GM18505 (cell line): Measurements from ENCODE around the gene ZNF385A.
A peak's percentile ranks its signal among the peaks of the same experiment; 100 is the strongest.
"Not testable (repeated sequence)": the region's sequence is repeated elsewhere in the genome, so short reads cannot be mapped to it uniquely, and the experiment has no call there.

Source experiments
- ATAC-seq: cut with Tn5 transposase; IDR thresholded peaks from one replicate; pipeline ENCODE4 v1.9.1; 2021; ENCODE audit not compliant: unreplicated experiment
- POLR2A ChIP-seq: IDR thresholded peaks from 4 replicates; pipeline ENCODE4 v1.6.1; 2011; ENCODE audit warnings: borderline replicate concordance; ENCODE audit not compliant: insufficient read depth, insufficient read length; ENCODE audit errors: extremely low read depth

ZNF385A gene

DNA sequence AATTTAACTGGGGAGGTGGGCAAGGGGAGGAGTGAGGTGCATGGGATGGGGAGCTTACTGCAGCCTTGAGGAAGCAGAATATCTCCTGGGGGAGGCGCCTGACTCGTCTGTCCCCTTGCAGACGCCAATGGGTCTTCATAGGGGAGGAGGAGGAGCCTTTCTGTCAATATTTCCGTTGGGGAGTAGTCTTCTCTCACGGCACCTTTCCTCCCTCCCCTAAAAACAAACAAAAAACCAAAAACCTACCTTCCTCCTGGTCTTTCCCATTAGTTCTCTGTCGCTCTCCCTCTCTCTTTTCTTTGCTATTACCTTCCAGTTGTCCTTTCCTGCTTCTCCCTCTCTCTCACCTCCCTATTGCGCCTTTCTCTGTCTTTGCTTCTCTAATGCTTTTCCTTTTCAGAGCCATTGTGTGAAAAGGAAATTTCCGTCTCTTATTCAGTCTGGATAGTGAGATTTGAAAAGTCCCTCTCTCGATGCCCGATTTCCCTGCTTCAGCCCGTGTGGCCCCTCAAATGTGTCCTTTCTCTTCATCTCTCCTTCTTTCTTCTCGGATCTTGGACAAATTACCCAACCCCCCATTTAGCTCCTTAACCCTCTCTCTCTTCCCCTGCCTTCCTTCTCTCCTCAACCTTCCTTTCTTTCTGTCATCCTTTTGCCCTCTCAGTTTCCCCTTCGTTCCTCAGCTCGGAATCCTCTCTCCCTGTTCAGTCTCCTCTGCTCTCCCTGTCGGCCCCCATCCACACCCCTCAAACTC, 26.2 kb downstream of the ZNF385A start:
- no peak for ATAC-seq
- TF ChIP-seq POLR2A = peak; percentile 59

DNA sequence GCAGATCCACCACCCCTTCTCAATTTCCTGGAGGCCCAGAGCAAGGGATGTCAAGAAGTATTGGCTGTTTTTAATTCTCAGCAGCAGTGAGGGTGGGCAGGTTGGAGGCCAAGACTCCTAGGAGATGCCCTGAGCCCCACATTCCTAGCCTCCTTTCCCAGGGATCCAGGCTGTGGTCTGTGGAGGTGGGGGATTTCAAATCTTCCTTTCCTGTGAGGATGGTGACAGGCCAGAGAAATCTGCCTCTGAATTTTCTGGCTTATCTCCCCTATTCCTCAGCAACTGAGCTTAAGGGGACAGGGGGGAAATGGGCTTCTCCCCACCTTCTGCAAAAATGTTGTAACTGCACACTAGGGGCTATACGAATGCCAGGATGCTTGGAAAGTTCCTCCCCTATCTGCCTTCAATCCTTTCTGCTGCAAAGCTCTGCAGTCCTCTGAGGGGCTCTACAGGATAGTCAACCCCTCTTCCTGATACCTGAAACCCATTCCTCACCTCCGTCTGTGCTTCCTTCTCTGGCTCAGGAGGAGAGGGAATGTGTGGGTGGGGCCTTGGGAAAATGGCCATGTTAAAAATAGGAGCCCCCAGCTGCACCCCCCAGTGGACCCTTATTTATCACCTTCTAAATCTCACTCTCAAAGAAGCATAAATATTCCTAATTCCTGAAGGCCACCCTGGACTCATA, 26.9 kb downstream of the ZNF385A start:
- ATAC-seq = no peak
- no peak for TF ChIP-seq POLR2A

DNA sequence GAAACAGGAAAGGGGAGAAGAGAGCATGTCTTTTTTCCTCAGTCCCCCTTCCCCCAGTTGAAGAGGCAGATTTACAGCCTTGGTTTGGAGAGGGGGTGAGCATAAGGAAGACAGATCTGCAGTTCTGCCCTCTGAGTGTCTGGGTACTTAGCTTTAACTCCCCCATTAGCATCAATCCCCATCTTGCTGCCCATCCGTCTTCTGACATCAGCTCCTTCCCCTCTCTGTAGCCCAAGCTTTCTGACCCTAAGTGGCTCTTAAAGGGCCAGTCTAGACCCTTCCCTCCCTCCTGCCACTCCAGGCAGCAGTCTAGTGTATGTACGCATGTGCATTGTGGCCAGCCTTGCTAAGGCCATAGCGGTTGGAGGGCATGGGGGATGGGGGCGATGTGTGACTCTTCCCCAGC, 27.6 kb downstream of the ZNF385A start:
- TF ChIP-seq POLR2A = no peak
- ATAC-seq = no peak

DNA sequence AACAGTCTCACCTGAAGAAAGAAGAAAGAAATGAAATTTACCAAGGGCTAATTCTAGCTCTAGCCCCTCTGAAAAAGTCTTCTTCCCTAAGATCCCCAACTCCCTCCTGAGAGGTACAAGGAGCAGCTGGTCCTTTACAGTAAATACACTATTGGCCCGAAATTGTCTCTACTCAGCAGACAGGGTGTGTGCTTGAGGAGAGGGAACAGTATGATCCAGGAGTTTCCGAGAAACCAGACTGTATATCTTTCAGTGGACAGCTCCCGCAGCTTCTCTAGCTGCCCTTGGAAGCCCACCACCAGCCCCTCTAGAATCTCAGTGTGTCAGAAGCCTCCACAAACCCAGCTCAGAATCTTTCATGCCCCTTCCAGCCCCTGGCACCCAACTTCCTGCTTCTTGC, 28.3 kb downstream of the ZNF385A start:
- no peak for ATAC-seq
- no peak for TF ChIP-seq POLR2A

DNA sequence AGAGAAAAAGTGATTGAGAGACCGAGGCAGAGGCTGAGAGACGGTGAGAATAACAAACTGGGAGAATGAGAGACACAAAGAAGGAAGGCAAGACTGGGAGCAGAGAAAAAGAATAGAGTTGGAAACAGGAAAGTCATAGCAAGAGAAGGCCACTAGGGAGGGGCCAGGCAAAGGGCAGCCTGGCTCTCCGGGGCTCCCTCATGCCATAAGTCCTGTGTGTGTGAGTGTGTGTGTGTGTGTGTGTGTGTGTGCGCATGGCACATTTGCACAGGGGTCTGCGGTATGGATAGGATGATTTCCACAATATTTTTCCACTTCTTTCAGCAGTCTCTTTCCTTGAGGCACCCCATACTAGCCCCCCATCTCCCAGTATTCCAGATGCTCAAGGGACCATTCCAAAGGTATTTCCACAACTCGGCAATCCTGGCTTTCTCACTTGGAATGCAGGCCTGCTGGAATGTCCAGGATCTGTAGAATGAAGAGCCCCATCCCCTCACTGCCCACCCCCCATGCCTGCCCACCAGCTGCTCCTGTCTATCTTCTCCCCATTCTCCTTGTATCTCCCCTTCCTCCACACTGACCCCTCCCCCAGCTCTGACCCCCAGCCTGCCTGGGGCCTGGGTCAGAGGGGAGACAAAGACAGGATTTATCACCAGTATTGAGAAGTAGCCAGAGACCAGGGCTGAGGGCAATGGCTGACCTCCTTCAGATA, 29.3 kb downstream of the ZNF385A start:
- ATAC-seq = no peak
- TF ChIP-seq POLR2A = no peak

GRCh38 chr12:54354271-54354670, 30.3 kb downstream of the ZNF385A start:
- not testable (repeated sequence) for ATAC-seq

DNA sequence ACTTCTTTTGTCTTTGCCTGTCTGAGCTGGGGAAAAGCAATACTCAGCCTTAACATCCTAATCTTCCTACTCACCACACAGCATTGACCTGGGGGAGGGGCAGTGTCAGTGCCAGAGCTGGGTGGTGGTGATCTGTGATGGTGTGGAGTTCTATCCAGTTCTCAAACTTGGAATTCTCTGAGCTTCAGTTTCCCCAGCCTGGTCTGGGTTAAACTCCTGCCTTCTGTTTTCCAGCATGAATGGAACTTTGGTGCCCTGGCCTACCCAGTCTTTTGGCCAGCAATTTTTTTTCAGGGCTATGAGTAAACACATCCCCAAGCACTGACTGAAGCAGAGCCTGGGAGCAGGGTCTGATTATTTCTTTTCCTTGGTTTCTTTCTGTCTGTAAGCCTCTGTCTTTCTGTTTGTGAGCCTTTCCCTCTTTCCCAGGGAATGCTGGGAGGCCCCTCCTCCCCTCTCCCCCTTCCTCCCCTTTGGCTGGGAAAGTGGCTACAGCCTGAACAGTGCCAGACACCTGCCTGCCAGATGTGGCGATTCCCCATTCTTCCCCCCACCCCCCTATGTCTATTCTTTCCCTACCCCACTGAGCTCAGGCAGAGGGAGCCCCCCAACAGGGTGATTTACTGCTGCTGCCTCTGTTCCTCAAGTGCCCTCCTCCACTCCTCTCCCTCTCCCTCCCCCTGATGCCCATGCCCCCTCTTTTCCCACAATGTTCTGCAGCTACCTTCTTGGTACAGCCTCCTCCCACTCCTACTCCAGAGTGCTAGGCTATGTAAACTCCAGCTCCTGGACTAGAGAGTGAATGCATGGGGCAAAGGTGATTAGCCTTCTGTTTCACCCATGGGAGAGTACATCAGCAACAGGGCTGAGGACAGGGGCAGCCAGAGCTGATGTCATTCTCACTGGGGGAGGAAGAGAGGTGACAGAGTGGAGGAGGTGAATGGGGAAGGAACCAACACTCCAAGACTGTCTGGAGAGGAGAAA, 31.4 kb downstream of the ZNF385A start:
- no peak for TF ChIP-seq POLR2A
- no peak for ATAC-seq

DNA sequence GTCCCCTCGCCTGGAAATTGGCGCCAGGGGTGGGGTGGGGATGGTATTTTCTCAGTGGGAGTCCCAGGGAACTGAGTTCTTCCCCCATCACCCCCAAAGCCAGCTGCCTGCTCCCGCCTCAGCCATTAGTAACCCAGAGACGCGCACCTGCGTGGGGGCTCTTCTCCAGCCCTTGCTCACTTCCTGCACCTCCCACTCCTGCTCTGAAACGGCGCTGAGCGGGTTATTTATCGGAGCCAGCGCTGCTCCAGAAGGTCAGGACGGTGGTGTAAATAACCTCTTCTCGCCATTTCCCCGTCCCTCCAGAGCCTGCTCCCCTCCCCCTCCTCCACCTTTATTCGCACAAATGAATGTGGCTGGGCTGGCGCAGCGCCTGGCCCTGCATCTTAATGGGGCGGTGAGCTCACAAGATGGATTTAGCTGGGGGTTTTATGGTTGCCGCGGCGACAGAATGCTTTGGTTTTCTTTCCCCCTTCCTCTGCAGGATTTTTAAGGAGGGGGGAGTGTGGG, 32.5 kb downstream of the ZNF385A start:
- ATAC-seq = no peak
- no peak for TF ChIP-seq POLR2A

- no peak for TF ChIP-seq POLR2A
- ATAC-seq = no peak
Observed at GRCh38 chr12:54351341-54351740, 33.2 kb downstream of the ZNF385A start.

DNA sequence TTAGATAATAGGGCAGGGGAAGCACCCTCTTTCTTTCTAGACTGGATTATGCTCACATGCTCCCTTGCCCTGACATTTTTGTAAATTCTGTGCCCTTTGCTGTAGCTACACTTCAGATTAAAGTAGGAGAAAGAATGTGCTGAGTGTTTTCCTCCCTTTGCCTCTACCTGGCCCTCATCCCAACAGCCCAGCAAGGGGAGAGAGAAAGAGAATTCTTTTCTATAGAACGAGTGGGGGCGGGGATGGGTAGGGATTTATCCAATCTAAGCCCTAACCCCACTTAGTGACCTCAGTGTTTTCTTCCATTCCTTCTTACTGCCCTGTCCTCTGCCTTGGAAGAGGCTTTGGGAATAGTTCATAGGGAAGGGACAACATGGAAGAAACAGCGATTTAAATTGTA, 33.8 kb downstream of the ZNF385A start:
- no peak for ATAC-seq
- TF ChIP-seq POLR2A = no peak

DNA sequence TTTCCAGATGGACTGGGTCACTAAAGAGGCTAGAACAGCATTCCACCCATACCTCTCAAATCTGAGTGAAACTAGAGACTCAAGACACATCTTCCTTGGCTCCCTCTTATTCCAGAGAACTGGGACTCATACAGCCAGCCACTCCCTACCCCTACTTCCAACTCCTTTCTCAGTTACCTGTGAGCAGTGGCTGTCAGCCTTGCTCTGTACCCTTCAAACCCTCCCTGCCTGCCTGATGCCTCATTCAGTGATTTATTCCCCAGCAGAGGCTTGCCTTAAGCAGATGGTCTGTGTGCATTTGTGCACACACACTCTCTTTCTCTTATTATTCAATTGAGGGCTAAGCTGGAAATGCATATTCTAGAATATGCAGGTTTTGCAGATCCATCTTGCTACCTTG, 34.9 kb downstream of the ZNF385A start:
- ATAC-seq = no peak
- no peak for TF ChIP-seq POLR2A

DNA sequence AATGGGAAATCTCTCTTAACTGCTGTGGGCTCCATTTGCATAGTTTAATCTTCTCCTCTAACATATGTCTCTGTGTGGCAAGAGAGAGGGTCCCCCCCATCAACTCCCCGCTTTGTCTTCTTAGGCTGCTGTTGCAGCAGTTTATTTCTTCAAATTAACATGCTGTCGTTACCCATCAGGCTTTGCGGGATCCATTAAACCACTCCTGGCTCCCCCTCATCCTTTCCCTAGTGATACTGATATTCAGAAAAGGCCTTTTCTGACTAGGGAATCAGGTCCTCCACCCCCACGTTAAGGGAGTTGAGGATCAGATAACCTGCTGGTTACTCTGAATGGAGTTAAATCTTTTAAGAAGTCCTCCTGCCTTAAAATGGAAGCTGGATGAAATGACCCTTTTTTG, 35.5 kb downstream of the ZNF385A start:
- TF ChIP-seq POLR2A = no peak
- no peak for ATAC-seq

DNA sequence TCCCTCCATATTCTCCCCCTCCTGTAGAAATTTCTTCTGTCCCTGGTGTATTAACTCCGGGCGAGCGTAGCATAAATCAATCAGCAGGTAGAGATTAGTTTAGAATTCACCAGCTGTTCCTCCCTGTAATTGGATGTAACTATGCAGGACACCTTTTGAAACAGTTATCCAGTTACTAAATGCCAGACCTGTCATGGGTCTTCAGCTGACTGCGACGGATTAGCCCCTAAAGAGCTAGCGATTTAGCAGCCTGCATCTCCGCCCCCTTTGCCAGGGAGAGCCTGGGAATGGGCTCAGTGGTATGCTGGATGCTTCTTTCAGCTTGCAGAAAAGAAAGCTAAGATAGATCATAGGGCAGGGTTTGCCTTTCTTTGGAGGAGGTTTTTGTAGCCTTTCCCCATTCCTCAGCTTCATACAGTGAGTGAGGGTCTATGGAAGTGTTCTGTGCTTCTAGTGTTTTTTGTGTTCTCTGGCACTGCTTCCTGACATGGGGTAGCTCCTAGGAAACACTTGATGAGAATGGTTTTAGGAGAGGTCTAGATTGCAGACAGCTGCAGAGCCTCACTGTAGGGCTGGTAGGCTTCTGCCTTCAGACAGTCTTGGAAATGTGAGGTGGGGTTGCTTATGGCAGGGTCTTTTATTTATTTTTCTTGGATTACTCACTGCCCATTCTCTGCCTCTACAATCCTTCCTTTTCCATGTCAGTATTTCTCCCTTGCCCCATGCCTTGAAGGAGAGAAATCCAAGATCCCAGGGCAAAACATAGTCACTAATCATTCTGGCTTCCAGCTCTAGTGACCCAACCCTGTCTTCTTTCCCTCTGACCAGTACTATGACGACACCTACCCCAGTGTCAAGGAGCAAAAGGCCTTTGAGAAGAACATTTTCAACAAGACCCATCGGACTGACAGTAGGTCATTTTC, 42.9 kb downstream of the ZNF385A start:
- no peak for ATAC-seq
- no peak for TF ChIP-seq POLR2A
